OCI-LY7 (cell line): ENCODE data around the gene C16orf89. TPM values are rescaled to one million over a fixed set of nuclear protein-coding genes. Genes with fewer than 3 reads are reported as not detected.
A peak's percentile ranks its signal among the peaks of the same experiment; 100 is the strongest.

Experiments
- BruUV-seq: library from RNA; stranded (reverse); fragments of 400-500 nt; replicated peaks from 2 replicates; lab custom pipeline; 2021; lab: Mats Ljungman, UMichigan
- CTCF ChIA-PET: fragments of 300-600 bp; sonication (Branson Sonifier 250); formaldehyde crosslinking; loops from one replicate; lab custom pipeline; 2022; ENCODE audit warnings: antibody characterized with exemption; ENCODE audit not compliant: unreplicated experiment; lab: Charles Lee
- POLR2A ChIA-PET: fragments of 300-600 bp; sonication (Branson Sonifier 250); formaldehyde crosslinking; loops from one replicate; lab custom pipeline; 2022; ENCODE audit warnings: antibody characterized with exemption; lab: Charles Lee
- DNase-seq: peaks from one replicate; pipeline ENCODE4 v3.0.0-alpha.2; 2015; ENCODE audit warnings: low spot score
- H2AFZ ChIP-seq: fragments of 200-600 bp; sonication (generic), shearing (Covaris generic); 2 replicates; pipeline ENCODE4 v1.6.1; 2014; ENCODE audit warnings: mild to moderate bottlenecking, antibody characterized with exemption, low read length, moderate library complexity
- H3K27ac ChIP-seq: fragments of 200-600 bp; sonication (generic); 2 replicates; pipeline ENCODE4 v1.5.1; 2014; ENCODE audit warnings: mixed run types, low read depth, mild to moderate bottlenecking, moderate library complexity, low read length, inconsistent platforms; ENCODE audit not compliant: poor library complexity, severe bottlenecking
- H3K36me3 ChIP-seq: fragments of 200-600 bp; sonication (generic); 2 replicates; pipeline ENCODE4 v1.6.1; 2014; ENCODE audit warnings: mild to moderate bottlenecking, antibody characterized with exemption, low read length, moderate library complexity, mixed read lengths; ENCODE audit not compliant: insufficient read depth
- H3K4me1 ChIP-seq: fragments of 200-600 bp; sonication (generic); 2 replicates; pipeline ENCODE4 v1.5.1; 2014; ENCODE audit warnings: mild to moderate bottlenecking, low read length; ENCODE audit not compliant: insufficient read depth, poor library complexity, severe bottlenecking
- H3K4me2 ChIP-seq: fragments of 200-600 bp; sonication (generic); 2 replicates; pipeline ENCODE4 v1.6.1; 2014; ENCODE audit warnings: mild to moderate bottlenecking, low read length
- H3K4me3 ChIP-seq: fragments of 200-600 bp; sonication (generic); 2 replicates; pipeline ENCODE4 v1.5.1; 2014; ENCODE audit warnings: mild to moderate bottlenecking, low read depth, low read length; ENCODE audit not compliant: poor library complexity, severe bottlenecking
- H3K79me2 ChIP-seq: fragments of 200-600 bp; sonication (generic); 2 replicates; pipeline ENCODE4 v1.6.1; 2016; ENCODE audit warnings: low read depth, mild to moderate bottlenecking, low read length, moderate library complexity, mixed read lengths; ENCODE audit not compliant: insufficient read depth
- H3K9me2 ChIP-seq: fragments of 200-600 bp; sonication (generic); 2 replicates; pipeline ENCODE4 v1.6.1; 2016; ENCODE audit warnings: mild to moderate bottlenecking, low read length, mixed read lengths; ENCODE audit not compliant: insufficient read depth
- H3K9me3 ChIP-seq: fragments of 200-600 bp; sonication (generic); 2 replicates; pipeline ENCODE4 v1.6.1; 2014; ENCODE audit warnings: mild to moderate bottlenecking, mixed run types, low read length, mixed read lengths
- H4K20me1 ChIP-seq: fragments of 200-600 bp; sonication (generic); 2 replicates; pipeline ENCODE4 v1.6.1; 2014; ENCODE audit warnings: mild to moderate bottlenecking, antibody characterized with exemption, low read length, moderate library complexity, mixed read lengths; ENCODE audit not compliant: insufficient read depth
- EZH2phosphoT487 ChIP-seq: fragments of 200-600 bp; sonication (generic); IDR thresholded peaks from 2 replicates; pipeline ENCODE4 v1.6.1; 2018; ENCODE audit warnings: low read depth, borderline replicate concordance, mild to moderate bottlenecking, mixed run types, antibody characterized with exemption, low read length, moderate library complexity, mixed read lengths
- intact Hi-C: fragments of 100-400 bp; cut with micrococcal nuclease; formaldehyde crosslinking; loops from one replicate; pipeline ENCODE4 v1.10.0; 2022; ENCODE audit not compliant: unreplicated experiment
- total RNA-seq, 2 experiments: library from RNA; depleted of rRNA in 1 of 2; stranded (reverse); fragments of >200 nt in 1 of 2; shearing (Covaris generic) in 1 of 2; gene quantifications; 2 replicates each; pipeline ENCODE4 v1.2.3, GENCODE V29; 2014 to 2022
- TF ChIP-seq, protein P1 (sequence below): fragments of 200-600 bp; sonication (generic); conservative IDR thresholded peaks from 2 replicates; pipeline ENCODE4 v1.5.1; 2014; ENCODE audit warnings: mild to moderate bottlenecking, antibody characterized with exemption, low read length, moderate library complexity, mixed read lengths

Gene C16orf89
- total RNA-seq, 2 experiments from 2014 or later: not detected

DNA sequence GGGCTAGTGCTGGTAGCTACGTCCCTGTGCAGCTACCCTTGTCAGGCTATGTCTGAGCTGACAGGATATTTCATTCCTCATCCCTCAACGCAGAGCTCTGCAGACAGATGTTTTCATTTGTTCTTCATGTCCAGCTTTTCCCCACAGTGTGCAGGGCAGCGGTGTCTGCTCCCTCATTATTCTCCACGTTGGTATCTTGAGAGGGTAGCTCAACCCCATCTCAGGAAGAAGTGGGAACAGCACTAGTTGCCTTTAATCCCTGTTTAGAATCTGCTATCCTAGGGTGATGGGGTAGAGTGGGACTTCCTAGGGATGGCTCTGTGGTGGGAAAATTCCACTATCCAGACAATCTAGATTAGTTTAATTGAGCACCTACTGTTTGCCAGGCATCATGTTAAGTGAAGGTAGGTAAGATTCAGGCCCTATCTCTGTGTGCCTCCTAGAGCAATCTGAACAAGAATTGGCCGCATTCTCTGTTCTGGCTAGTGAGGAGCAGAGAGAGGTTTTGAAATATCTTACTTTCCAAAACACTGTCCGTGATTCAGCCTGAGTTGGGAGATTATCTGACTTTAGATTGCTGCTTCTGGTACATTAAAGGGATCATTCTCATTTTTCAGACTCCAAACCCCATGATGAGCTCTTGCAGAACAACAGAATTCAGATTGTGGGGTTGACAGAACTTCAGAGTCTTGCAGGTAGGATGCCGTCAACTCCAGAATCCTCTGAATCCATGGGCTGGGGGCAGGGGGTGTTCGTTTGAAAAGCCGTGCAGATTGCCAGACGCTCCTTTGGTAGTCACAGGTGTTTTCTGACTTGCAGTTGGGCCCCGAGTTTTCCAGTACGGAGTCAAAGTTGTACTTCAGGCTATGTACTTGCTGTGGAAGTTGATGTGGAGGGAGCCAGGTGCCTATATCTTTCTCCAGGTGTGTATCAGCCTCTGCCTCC lies 6.8 kb upstream of the C16orf89 start:
- no peak for DNase-seq
- Histone ChIP-seq H3K9me3 (no peaks in the 10 kb centered on the region), H3K27ac (peak overlapping the region; percentile 57), H3K36me3 (peaks cover 36% of the 10 kb centered on the region), H3K4me2 (peak overlapping the region; percentile 78), H3K4me3 (peak overlapping the region; percentile 78), H4K20me1 (no peaks in the 10 kb centered on the region), H2AFZ (peak overlapping the region; percentile 97; the same call in 1 of the 2 replicates), H3K9me2 (no peaks in the 10 kb centered on the region), H3K4me1 (peaks cover 19% of the 10 kb centered on the region), H3K79me2 (peaks cover 13% of the 10 kb centered on the region; the same call in 1 of the 2 replicates)
- POLR2A ChIA-PET: interaction anchor here (0.5 to 1.8 kb wide), 4 partner anchors 10 to 216 kb away, joined by 3 to 7 read pairs (median 4); no protein-coding TSS in a partner anchor
- TF ChIP-seq EZH2phosphoT487: no peak
- TF ChIP-seq, protein P1, sequence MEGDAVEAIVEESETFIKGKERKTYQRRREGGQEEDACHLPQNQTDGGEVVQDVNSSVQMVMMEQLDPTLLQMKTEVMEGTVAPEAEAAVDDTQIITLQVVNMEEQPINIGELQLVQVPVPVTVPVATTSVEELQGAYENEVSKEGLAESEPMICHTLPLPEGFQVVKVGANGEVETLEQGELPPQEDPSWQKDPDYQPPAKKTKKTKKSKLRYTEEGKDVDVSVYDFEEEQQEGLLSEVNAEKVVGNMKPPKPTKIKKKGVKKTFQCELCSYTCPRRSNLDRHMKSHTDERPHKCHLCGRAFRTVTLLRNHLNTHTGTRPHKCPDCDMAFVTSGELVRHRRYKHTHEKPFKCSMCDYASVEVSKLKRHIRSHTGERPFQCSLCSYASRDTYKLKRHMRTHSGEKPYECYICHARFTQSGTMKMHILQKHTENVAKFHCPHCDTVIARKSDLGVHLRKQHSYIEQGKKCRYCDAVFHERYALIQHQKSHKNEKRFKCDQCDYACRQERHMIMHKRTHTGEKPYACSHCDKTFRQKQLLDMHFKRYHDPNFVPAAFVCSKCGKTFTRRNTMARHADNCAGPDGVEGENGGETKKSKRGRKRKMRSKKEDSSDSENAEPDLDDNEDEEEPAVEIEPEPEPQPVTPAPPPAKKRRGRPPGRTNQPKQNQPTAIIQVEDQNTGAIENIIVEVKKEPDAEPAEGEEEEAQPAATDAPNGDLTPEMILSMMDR: no peak
- CTCF ChIA-PET: interaction anchor here (0.6 to 1.1 kb wide), 2 partner anchors 18 to 21 kb away, joined by 3 to 5 read pairs; no protein-coding TSS in a partner anchor
- BruUV-seq: TSS peak; percentile 68
- intact Hi-C loops: no loop called here

DNA sequence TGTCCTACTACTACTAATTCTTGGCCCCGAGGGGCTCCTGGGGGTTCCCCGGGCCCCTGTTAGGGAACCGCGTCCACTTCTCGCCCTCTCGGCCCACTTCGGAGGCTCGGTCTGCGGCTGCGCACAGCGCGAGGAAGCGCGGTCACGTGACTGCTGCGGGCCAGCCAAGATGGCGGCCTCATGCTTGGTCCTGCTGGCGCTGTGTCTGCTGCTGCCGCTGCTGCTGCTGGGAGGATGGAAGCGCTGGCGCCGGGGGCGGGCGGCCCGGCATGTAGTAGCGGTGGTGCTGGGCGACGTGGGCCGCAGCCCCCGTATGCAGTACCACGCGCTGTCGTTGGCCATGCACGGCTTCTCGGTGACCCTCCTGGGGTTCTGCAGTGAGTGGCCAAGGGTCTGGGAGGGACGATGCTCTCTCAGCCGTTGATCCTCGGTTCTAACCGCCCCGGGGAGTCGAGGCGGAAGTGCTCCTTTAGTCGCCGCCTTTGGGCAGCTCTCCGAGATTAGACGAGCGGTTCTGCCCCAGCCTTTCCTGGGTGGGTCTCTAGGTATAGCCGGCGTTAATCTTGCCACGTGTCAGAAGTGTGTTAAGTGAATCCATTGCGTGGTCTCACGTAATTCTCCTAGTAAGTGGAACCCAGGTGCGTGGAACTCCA lies 6.1 kb upstream of the C16orf89 start, which contains the start of gene ALG1:
Gene ALG1, plus strand, starts transcription at position 163 of the 653 bp plus-strand sequence. Its CDS starts 7 bp downstream, at position 170.
- BruUV-seq: no TSS peak

More for the DNA sequence above, 6.1 kb upstream of the C16orf89 start, which contains the start of gene ALG1:
- H3K36me3 ChIP-seq: peaks cover 31% of the 10 kb centered on the region
- ChIA-PET POLR2A (interaction anchor here (0.5 to 1.8 kb wide), 5 partner anchors 9 to 215 kb away, joined by 3 to 7 read pairs (median 4); partner anchors contain the start of gene NAGPA), CTCF (interaction anchor here (1.1 kb wide), 1 partner anchor 20 kb away, joined by 3 read pairs; no protein-coding TSS in a partner anchor)
- peak within 1 kb of the TSS; percentile 78 for H3K4me2 ChIP-seq
- DNase-seq: peak; percentile 89
- peak within 1 kb of the TSS; percentile 97 for H2AFZ ChIP-seq
- intact Hi-C loops: loop anchor here (2.0 kb wide), 1 partner anchor 25 kb away; the partner anchor contains the start of gene EEF2KMT
- peaks cover 19% of the 10 kb centered on the region for H3K4me1 ChIP-seq
- peak within 1 kb of the TSS; percentile 78 for H3K4me3 ChIP-seq
- H3K9me2 ChIP-seq: no peaks in the 10 kb centered on the region
- H3K79me2 ChIP-seq: peaks cover 13% of the 10 kb centered on the region; the same call in 1 of the 2 replicates
- H4K20me1 ChIP-seq: no peaks in the 10 kb centered on the region
- no peaks in the 10 kb centered on the region for H3K9me3 ChIP-seq
- TF ChIP-seq, protein P1: no peak
- TF ChIP-seq EZH2phosphoT487: no peak
- H3K27ac ChIP-seq: peak within 1 kb of the TSS; percentile 57
